Measurements from ENCODE around the gene CSRP2.
A peak's percentile ranks its signal among the peaks of the same experiment; 100 is the strongest.

CSRP2 gene

GRCh38 chr12:76890151-76891143 lies 11.6 kb upstream of the CSRP2 start:
- DNase-seq: no peak

- DNase-seq: no peak
These were observed 10.0 kb upstream of the CSRP2 start for GRCh38 chr12:76888775-76889174.

- DNase-seq: peak; percentile 96
These were observed 5.0 kb upstream of the CSRP2 start for GRCh38 chr12:76883811-76884210.

- no peak for DNase-seq
These were observed 4.3 kb upstream of the CSRP2 start for GRCh38 chr12:76883151-76883550.

GRCh38 chr12:76882367-76882766 lies 3.5 kb upstream of the CSRP2 start:
- no peak for DNase-seq

GRCh38 chr12:76881142-76881541 lies 2.3 kb upstream of the CSRP2 start:
- DNase-seq: no peak

GRCh38 chr12:76880519-76881023 lies 1.8 kb upstream of the CSRP2 start:
- DNase-seq: no peak

GRCh38 chr12:76879710-76880518 lies 1.1 kb upstream of the CSRP2 start:
- no peak for DNase-seq

- peak; percentile 9 for DNase-seq
These were observed 520 bp downstream of the CSRP2 start for GRCh38 chr12:76878099-76878898.

- DNase-seq: no peak
These were observed 2.1 kb downstream of the CSRP2 start for GRCh38 chr12:76876696-76877229.

GRCh38 chr12:76874491-76875190 lies 4.2 kb downstream of the CSRP2 start:
- no peak for DNase-seq

GRCh38 chr12:76874027-76874426 lies 4.8 kb downstream of the CSRP2 start:
- no peak for DNase-seq

- no peak for DNase-seq
These were observed 6.4 kb downstream of the CSRP2 start for GRCh38 chr12:76872415-76872814.

- DNase-seq: peak; percentile 33
These were observed 7.1 kb downstream of the CSRP2 start for GRCh38 chr12:76871742-76872141.

- no peak for DNase-seq
These were observed 7.7 kb downstream of the CSRP2 start for GRCh38 chr12:76871082-76871481.

- DNase-seq: peak; percentile 62
These were observed 12.1 kb downstream of the CSRP2 start for GRCh38 chr12:76866726-76867125.

GRCh38 chr12:76866151-76866567 lies 12.7 kb downstream of the CSRP2 start:
- DNase-seq: no peak

- no peak for DNase-seq
These were observed 13.9 kb downstream of the CSRP2 start for GRCh38 chr12:76864791-76865400.

- no peak for DNase-seq
These were observed 15.0 kb downstream of the CSRP2 start for GRCh38 chr12:76863837-76864236.

GRCh38 chr12:76863005-76863670 lies 15.7 kb downstream of the CSRP2 start:
- DNase-seq: no peak

- no peak for DNase-seq
These were observed 18.6 kb downstream of the CSRP2 start for GRCh38 chr12:76860256-76860655.
